Fibroblast of skin of right biceps (primary cell): ENCODE measurements around the gene CCDC82.
A peak's percentile ranks its signal among the peaks of the same experiment; 100 is the strongest.

ENCODE experiments used
- DNase-seq: peaks from one replicate; pipeline ENCODE4 v3.0.0-alpha.2; 2013

The CCDC82 gene

GRCh38 chr11:96306071-96306470, 83.6 kb downstream of the CCDC82 start:
- no peak for DNase-seq

GRCh38 chr11:96303980-96304379, 85.7 kb downstream of the CCDC82 start:
- DNase-seq, result no peak

GRCh38 chr11:96303064-96303463, 86.6 kb downstream of the CCDC82 start:
- DNase-seq, result peak; percentile 82
